HG03139 (cell line): ENCODE results near the gene AFF3.

Experiments
- ATAC-seq: cut with Tn5 transposase; IDR thresholded peaks from one replicate; pipeline ENCODE4 v1.9.1; 2021; ENCODE audit not compliant: unreplicated experiment

The AFF3 gene

DNA sequence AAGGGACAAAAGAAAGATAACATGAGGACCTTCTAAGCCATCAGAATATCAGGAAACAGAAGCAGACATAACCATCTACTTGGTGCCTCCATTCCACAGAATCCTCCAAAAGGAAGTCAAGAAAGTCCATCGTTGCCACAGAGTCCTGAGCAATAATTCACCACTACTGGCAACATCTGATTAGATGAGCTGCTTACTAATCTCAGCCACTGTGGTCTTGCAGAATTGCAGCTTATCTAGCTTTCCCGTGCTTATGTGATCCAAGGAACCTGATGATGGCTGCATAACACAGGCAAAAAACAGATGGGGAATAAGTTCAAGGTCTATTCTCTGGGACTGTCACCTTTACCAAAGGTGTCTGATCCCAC lies 278.5 kb downstream of the AFF3 start:
- no peak for ATAC-seq

DNA sequence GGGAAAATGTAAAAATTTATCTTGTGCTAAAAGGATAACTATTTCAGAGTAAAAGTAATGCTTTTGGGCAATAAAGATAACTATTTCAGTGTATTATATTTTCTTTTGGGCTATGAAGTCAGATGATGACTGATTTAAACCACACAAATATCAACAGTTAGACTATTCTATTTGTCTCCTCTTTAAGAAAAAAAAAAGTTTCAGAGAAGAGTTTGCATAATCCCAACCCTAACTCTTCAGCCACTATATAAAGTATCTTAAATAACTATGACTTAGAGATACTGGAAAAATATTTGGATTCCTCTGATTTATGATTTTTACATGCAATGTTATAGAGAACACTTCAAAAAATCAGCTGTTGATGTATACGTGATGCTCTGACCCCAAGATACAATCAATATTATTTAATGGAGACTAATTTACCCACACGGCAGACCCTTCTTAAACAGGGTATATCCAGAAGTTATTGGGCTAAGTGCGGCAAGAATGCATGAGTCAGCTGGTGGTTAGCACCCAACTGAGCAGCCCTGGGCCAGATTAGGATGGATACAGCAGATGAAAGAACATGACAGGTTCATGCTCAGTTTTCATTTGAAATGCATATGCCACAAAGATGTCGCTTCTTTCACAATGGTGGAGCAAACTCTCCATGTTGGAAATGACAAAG lies 279.0 kb downstream of the AFF3 start:
- no peak for ATAC-seq

DNA sequence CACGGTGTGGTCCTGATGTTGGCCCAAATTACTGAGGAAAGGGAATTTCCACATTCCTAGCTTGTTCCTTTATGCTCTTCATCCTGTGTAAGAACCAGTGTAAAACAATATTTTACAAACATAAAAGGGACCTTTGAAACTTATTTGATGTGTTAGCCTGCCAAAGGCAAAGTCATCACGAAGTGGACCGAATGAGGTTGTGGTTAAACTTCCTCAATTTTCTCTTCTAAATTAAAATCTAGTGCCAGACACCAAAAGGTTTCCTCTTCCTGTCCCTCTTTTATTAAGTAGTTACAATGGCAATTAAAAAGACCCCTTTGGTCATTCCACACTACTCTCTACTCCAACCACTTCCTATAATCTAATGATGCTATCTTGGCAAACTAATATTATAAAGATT lies 279.8 kb downstream of the AFF3 start:
- no peak for ATAC-seq

DNA sequence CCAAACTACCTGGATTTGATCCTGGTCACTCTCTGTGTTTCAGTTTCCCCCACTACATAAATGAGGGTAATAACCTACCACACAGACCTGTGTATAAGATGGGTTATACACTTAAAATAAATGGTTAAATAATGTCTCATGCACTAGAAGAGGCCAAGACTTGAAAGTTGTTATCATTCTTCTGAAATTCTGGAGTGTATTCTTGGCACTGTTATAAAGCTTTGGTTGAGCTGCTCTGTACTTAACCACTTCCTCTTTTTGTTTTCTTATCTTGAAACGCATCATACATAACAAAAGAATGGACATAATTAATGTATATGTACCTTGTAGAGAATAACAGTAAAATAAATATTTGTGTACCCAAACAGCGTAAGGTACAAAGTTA lies 281.0 kb downstream of the AFF3 start:
- no peak for ATAC-seq

DNA sequence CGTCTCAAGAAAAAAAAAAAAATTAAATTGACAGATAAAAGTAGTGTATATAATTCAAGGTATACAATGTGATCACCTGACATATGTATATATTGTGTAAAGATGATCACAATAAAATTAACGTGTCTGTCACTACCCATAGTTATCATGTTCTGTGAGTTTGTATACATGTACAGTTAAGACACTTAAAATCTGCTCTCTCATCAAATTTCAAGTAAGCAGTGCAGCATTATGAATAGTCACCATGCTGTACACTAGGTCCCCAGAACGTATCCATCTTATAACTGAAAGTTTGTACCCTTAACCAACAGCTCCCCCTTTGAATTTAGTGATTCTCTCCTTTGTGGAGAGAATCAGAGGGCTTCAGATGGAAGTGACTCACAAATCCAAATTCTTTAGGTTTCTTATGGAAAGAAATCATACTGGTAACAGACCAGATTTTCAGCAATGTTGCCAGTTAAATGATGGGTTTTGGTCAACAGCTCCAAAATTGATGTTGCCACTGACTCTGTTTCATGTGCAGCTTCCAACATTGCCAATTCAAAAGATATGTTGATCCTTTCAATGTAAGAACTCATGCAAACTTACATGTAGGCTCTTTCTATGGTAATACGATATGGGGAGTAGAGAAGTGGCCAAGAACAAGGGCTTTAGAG lies 281.5 kb downstream of the AFF3 start:
- ATAC-seq, result no peak

DNA sequence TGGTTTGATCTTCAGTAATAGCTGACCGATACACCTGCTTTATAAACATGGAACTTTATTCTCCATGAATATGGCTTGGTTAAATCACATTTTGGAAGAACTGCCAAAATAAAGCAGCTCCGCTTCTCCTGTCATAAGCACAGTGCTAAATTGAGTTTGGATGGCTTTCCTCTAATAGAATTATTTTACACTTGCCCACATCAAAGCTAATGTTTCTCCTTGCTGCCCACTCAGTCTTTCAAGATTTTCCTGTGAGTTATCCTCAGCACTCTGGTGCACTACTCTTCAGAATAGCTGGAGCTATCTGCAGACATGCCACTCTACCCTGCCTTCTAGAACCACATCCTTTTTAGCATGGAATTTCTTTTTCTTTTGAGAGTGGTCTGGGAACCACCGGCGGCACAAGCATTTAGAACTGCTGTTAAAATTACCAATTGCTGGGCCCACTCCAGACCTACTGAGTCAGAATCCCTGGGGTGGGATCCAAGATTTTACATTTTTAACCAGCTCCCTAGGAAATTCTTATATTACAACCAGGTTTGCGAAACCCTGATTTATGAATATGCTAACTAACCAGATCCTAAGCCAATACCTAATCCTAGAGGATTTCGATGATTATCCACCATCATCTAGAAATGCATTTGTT lies 283.3 kb downstream of the AFF3 start:
- no peak for ATAC-seq

DNA sequence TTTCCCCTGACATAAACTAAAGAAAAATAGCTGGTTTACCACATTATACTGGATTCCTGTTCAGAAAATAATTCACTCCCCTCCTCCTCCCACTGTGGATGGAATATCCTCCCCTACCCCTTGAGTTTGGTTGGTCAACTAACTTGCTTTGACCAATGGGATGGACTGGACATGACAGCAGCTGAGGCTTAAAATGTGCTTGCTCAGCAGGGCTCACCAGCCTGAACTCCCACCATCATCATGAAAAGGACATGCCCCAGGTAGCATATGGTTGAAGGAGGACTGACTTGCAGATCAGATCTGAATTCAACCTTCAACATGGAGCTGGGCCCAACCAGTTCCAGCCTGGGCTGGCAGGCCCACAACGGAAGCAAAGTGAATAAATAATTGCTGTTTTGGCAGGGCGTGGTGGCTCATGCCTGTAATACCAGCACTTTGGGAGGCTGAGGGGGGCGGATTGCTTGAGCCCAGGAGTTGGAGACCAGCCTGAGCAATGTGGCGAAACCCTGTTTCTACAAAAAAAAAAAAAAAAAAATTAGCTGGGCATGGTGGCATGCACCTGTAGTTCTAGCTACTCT lies 284.4 kb downstream of the AFF3 start:
- no peak for ATAC-seq

DNA sequence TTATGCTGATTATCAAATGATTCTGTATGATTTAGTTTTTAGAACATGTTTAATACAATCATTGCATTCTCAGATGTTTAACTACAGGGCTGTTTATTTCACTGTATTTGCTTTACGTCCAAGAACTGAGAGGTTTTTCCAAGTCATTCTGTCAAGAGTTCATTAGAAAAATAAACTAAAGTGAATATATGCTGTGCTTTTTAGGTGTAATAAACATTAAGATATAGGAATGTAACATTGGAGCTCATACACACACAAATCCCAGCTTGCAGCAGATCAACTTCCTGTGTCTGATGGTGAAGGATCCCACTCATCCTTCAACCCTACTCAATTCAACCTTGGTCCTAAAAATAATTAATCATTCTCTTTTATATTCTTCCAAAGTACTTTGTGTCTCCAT lies 285.0 kb downstream of the AFF3 start:
- no peak for ATAC-seq

DNA sequence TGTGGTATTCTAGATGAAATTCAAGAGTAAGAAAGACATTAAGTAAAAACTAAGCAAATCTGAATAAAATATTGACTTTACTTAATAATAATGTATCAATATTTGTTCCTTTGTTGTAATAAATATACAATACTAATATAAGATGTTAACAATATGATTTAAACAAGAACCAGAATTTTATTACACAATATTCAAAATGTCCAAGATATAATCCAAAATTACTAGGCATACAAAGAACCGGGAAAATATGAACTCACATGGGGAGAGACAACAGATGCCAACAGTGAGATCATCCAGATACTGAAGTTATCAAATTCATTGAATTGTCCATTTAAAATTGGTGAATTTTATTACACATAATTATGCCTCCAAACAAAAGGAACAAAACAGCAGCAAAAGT lies 286.3 kb downstream of the AFF3 start:
- ATAC-seq, result no peak

DNA sequence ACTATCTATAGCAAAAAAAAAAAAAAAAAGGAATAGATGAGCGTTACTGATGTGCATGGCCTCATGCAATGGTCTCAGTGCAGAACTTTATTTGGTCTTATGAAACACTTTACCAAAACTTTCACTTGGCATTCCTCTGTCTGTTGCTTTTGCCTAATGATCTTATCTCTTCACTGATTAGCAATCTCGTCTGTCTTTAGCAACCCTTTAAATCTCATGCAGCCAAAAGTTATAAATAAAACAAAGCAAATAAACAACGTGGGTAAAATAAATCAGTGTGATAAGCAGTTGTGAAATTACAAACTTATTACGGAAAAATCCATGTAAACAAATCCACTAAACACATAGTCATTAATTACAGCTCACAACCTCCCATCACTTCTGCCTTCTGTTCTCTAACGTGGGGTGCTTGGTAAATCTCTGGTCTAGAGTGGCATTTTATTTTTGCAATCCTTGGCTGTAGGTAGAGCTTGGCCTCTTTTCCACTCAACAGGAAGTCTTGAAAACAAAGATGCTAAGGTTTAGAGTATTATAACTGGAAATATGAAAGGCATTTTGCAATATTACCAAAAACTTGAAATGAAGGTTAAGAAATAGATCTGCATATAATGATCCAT lies 288.0 kb downstream of the AFF3 start:
- no peak for ATAC-seq

DNA sequence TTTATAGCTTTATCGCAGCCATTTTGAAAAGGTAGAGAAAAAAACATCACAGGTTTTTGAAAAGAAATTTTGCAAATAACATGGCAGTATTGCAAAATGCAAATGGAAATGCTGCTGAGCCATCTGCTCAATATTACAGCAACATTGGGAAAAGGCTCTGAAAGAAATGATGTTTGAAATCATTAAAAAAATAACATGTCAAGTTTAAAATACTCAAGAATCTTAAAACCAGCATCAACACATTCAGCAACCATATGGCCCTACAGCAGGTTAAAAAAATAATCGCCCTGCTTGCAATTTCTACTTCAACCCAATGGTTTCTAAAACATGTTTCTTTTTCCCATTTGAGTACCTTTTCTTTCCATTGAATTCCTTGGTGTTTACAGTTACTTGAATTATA lies 289.4 kb downstream of the AFF3 start:
- ATAC-seq, result no peak

DNA sequence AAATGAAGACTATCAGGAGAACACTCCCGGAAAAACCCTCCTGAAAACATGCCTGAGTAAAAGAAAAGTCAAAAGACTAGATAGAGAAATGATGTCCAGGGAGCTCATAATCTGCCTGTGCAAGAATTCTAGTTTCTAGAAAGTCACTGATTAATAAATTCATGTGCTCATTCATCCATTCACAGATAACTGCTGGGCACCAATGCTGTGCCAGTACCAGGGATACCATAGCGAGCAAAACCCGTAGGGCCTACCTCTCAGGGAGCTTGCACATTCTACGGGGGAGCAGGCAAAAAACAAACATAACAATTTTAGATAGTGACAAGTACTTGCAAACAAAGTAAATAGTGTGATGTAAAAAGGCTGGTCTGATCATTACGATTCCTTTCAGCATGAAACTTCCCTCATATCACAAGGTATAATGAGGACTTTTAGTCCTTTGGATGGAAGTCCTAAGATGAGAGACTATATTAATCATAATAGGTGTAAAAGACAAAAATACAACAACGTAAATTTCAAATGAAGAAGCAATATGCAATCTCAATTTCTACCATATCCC lies 289.9 kb downstream of the AFF3 start:
- ATAC-seq, result no peak

DNA sequence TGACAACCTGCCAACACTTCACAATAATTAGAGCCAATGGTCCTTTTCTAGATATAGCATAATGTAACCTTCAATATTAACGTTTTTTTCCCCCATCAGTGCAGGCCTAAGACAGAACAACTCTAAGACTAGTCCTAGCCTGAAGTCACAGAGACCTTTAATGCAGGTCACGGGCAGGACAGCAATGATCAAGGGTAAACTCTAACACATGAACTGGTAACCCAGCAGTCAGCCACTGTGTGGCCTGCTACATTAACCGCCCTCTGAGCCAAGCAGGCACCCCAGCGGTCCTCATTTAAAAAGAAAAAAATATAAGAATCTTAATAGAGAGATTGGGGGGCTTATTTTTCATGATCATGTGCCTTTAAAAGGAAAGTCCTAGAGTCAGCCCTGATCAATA lies 290.6 kb downstream of the AFF3 start:
- ATAC-seq, result no peak

DNA sequence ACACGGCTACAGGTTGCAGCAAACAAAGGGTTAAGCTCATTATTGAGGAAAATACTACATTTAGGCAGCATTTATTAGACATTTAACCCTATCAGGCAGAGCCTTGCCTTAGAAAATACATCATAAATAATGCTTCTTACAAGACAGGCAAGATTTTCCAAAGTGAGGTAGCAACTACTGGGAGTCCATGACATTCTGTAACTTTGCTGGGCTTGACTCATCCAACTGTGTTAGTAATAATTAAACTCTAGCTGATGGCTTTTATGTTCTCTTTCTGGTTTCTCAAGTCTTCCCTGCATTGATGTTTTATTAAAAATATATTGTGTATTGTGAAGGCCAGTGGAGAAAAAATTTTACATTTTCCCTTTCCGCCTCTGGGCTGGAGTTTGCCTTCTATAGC lies 291.3 kb downstream of the AFF3 start:
- no peak for ATAC-seq

DNA sequence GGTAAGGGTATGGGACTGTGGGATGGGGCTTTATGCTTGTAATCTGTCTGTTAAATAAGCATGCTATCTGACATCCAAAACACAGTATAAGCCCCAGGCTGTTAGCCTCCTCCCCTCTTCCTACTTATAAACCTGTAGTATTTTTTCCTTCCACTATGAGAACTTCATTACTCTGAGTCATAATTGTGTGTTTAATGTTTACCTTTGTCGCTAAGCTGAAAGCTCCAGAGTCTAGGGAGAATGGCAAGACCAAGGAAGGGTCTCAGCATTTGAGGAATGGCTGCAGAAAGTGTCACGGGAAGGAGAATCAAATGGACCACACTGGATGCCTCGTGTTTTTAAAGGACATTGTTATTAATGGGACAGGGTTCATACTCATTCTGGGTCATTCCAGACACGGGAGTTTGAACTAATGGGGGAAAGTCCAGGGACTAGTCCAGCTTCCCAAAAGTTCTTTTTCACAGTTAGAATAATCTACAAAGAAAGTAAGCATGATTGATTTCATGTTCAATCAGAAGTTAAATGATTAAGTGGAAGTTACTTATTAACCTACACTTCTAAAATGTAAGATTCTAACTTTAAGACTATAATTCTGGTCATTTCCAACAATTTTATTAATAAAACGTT lies 292.2 kb downstream of the AFF3 start:
- no peak for ATAC-seq

DNA sequence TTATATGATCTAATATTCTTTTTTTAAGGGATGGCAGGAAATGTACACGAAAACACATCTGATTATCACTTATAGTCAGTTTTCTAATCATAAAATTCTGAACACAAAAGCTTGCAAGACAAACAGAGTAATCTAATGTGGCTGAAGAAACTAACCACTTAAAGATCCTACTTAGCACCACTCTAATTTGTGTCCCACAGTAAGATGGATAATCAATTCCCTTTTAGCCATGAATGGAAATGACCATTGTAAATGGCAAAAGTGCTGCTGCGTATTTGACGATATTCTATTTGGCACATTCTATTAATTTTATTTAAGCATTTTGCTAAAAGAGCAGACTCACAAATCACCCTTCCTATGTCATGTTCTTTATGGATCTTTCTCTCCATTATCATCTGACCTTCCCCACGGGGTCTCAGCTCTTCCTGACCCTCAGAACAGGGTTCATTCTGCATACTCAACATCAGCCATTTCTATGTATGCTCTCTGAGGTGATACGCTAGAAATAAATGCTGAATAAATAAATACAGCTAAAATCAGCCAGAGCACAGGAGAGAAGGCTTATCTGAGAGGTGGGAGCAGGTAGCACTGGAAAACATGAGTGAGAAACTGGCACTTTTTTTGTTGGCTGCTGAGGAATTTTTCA lies 295.8 kb downstream of the AFF3 start:
- ATAC-seq, result no peak

DNA sequence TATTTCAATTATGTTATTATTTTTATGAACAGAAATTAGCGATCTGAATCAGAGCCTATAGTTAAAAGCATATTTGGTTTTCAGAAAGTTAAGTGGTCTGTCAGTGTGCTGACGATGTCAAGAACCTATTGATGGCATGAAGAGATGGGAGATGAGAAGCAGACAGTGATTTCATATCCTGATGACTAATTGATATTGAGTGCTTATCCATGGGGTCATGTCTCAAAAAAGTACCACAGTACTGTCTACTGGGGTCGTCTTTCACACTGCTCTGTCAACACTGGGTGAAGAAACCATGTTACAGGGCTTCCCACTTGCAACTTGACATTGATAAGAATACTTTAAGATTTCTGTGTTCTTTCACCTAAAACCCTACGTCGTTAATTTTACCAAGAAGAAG lies 297.1 kb downstream of the AFF3 start:
- no peak for ATAC-seq

DNA sequence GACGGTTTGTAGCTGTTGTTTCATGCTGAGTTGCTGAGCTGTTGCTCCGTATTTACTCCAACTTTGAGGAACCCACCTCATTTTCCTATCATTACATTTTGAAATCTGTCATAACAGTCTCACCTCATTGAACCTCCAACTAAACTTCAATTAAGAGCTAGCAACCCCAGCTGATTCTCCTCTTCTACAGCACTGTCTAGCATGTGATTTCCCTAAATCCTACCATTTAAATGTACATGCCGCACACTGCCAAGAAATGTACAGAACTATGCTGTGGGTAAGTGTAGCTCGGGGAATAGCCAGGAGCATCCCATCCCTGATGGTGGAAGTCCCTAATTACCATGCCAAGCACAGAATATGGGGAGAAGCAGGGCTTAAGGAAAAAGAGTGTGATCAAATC lies 299.9 kb downstream of the AFF3 start:
- no peak for ATAC-seq

DNA sequence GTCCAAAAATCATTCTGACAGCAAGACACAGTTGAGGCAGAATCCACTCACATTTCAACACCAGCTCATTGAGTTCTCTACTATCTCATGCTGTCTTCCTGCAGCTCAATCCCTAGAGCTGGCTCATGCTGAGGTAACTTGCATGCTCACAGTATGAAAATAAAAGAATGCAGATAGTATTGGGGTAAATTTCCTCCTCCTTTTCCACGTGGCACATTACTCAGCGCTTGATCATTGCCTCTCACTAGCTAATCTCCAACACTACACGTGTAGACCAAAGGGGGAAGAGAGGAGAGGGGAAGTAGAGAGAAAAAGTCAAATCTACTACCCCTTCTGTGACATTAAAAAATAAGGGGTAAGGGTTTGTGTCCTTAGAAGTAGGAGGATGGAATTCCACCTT lies 300.6 kb downstream of the AFF3 start:
- no peak for ATAC-seq

DNA sequence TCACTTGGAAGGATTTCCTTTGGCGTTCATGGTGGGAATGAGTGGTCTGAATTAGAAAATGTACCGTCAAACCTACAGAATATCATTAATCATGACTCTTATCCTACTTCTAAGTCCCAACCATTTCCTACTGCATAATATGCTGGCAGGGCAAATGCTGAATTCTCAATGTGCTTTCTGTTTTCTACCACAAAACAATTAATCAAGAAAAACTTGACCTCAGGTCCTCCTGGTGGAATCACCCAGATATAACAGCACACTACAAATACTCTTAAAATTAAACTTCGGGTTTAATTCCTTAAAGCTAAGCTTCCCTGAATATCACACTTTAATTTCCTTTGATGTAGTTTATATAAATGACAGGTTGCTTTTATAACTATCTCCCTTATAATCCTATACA lies 301.6 kb downstream of the AFF3 start:
- ATAC-seq, result no peak
